ENCODE measurements around the gene SENP2. TPM values are rescaled to one million over a fixed set of nuclear protein-coding genes. Genes with fewer than 3 reads are reported as not detected.
"Not testable (repeated sequence)": the region's sequence is repeated elsewhere in the genome, so short reads cannot be mapped to it uniquely, and the experiment has no call there.

SENP2 gene
- total and polyA plus RNA-seq, 8 donors = 31.6 to 49.9 (median 43.7) TPM

DNA sequence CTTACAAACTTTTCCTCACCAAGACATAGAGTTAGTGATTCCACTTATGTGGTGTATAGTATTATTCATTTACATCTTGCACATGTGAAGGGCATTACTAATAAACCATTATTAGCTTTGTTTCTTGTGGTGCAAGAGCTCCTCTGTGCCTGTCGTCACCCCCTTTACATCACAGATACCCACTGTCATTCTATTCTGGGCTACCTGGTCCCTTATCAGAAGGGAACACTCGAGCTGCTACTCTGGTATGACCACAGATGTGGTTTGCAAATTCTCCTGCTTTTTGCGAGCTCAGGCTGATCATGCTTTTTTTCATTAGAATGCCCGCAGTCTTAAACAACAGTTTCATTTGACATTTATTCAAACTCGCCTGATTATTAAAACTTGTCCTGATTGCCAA lies 13.9 kb upstream of the SENP2 start:
- DNase-seq = no peak
- intact Hi-C loops (cut with DNase I) = no loop called here
- peaks cover 0 to 22% of the 10 kb centered on the region in 2 donors for H3K9me3 ChIP-seq
- H3K27me3 ChIP-seq = no peaks in the 10 kb centered on the region
- no peaks in the 10 kb centered on the region for H3K36me3 ChIP-seq
- H3K4me1 ChIP-seq = no peaks in the 10 kb centered on the region
- ATAC-seq = no peak
- TF ChIP-seq, protein P1, sequence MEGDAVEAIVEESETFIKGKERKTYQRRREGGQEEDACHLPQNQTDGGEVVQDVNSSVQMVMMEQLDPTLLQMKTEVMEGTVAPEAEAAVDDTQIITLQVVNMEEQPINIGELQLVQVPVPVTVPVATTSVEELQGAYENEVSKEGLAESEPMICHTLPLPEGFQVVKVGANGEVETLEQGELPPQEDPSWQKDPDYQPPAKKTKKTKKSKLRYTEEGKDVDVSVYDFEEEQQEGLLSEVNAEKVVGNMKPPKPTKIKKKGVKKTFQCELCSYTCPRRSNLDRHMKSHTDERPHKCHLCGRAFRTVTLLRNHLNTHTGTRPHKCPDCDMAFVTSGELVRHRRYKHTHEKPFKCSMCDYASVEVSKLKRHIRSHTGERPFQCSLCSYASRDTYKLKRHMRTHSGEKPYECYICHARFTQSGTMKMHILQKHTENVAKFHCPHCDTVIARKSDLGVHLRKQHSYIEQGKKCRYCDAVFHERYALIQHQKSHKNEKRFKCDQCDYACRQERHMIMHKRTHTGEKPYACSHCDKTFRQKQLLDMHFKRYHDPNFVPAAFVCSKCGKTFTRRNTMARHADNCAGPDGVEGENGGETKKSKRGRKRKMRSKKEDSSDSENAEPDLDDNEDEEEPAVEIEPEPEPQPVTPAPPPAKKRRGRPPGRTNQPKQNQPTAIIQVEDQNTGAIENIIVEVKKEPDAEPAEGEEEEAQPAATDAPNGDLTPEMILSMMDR (IDR thresholded peaks at IDR 0.05) = no peak
- no peak overlapping the region for H3K4me3 ChIP-seq
- no peak overlapping the region for H3K27ac ChIP-seq

- ATAC-seq (peak; percentile 92), DNase-seq (peak in 1 of 4 donors; percentile 54)
- H3K27me3 ChIP-seq; H3K36me3 ChIP-seq; H3K4me3 ChIP-seq; H3K4me1 ChIP-seq; H3K27ac ChIP-seq; intact Hi-C loops (cut with DNase I): not testable (repeated sequence)
- peaks cover 0 to 19% of the 10 kb centered on the region in 2 donors for H3K9me3 ChIP-seq
- TF ChIP-seq, protein P1 (IDR thresholded peaks at IDR 0.05) = peak; percentile 44 to 61
Observed at GRCh38 chr3:185575108-185575869, 10.8 kb upstream of the SENP2 start.

GRCh38 chr3:185582236-185582635 lies 3.9 kb upstream of the SENP2 start:
- DNase-seq (no peak), ATAC-seq (no peak)
- no peak overlapping the region for H3K27ac ChIP-seq
- peaks cover 7 to 12% of the 10 kb centered on the region in 2 donors for H3K4me1 ChIP-seq
- TF ChIP-seq, protein P1 (IDR thresholded peaks at IDR 0.05) = no peak
- no peaks in the 10 kb centered on the region for H3K9me3 ChIP-seq
- no peak overlapping the region for H3K4me3 ChIP-seq
- intact Hi-C loops (cut with DNase I) = no loop called here
- H3K36me3 ChIP-seq = no peaks in the 10 kb centered on the region
- H3K27me3 ChIP-seq = no peaks in the 10 kb centered on the region

DNA sequence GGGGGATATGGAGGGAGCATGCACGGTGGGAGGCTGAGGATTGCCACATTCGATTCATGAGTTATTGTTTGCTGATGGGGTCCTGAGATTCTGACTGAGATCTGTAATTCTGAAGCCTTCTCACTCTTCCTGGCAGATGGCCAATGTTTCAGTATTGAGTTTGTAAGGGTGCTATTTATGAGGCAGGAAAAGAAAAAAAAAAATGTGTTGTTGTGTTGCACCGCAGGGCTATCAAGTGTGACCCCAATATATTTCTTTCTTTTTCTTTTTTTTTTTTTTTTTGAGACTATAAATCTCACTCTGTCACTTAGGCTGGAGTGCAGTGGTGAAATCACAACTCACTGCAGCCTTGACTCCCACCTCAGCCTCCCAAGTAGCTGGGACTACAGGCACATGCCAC lies 3.2 kb upstream of the SENP2 start:
- intact Hi-C loops (cut with DNase I) = no loop called here
- no peaks in the 10 kb centered on the region for H3K9me3 ChIP-seq
- no peaks in the 10 kb centered on the region for H3K27me3 ChIP-seq
- H3K4me3 ChIP-seq = no peak overlapping the region
- H3K36me3 ChIP-seq = no peaks in the 10 kb centered on the region
- no peak for ATAC-seq
- H3K27ac ChIP-seq = no peak overlapping the region
- TF ChIP-seq, protein P1 (IDR thresholded peaks at IDR 0.05) = no peak
- H3K4me1 ChIP-seq = peaks cover 9 to 19% of the 10 kb centered on the region in 2 donors
- no peak for DNase-seq

GRCh38 chr3:185583925-185584324 lies 2.2 kb upstream of the SENP2 start:
- no peak overlapping the region for H3K27ac ChIP-seq
- no peaks in the 10 kb centered on the region for H3K36me3 ChIP-seq
- TF ChIP-seq, protein P1 (IDR thresholded peaks at IDR 0.05) = no peak
- H3K9me3 ChIP-seq = no peaks in the 10 kb centered on the region
- H3K4me1 ChIP-seq = peaks cover 12 to 27% of the 10 kb centered on the region in 2 donors
- no peak overlapping the region for H3K4me3 ChIP-seq
- no peaks in the 10 kb centered on the region for H3K27me3 ChIP-seq
- intact Hi-C loops (cut with DNase I) = no loop called here
- ATAC-seq (no peak), DNase-seq (no peak)

All from left lung (tissue), 10 donors.